K562 (cell line): ENCODE results near the gene CLTC. TPM values are rescaled to one million over a fixed set of nuclear protein-coding genes. Genes with fewer than 3 reads are reported as not detected.

Experiments
- MCM5 ChIP-seq: fragments of 450-650 bp; IDR thresholded peaks from 2 replicates; pipeline ENCODE4 v1.6.1; 2016; ENCODE audit warnings: low read depth
- PHF8 ChIP-seq: fragments of 200-600 bp; sonication (generic); IDR thresholded peaks from 2 replicates; pipeline ENCODE4 v1.6.1; 2012; ENCODE audit warnings: mixed run types, mild to moderate bottlenecking, inconsistent platforms, low read length, moderate library complexity, borderline replicate concordance
- ZBED1 ChIP-seq: IDR thresholded peaks from 2 replicates; pipeline ENCODE4 v1.6.1; 2014
- polyA plus RNA-seq, 8 experiments: library from polyadenylated mRNA; depleted of rRNA in 4 of 8; stranded (reverse) in 5 of 8; unstranded in 3 of 8; fragments of >200 nt; fragmentation: Nextera tagmentation in 2 of 8; fragmentation: Illumina TruSeq in 1 of 8; extraction: Ambion mirVana in 2 of 8; extraction: Trizol in 1 of 8; gene quantifications; 2 replicates each; pipeline versions ENCODE4 v1.2.1 to v1.2.3, GENCODE V29; 2011 to 2014; ENCODE audit warnings: inconsistent platforms in 1 of 8, missing spikeins in 1 of 8
- total RNA-seq, 7 experiments: library from RNA; depleted of rRNA in 6 of 7; stranded (reverse); fragments of >200 nt in 6 of 7; fragmentation: Illumina TruSeq in 2 of 7; extraction: Trizol in 2 of 7; gene quantifications; 2 replicates each; pipeline versions ENCODE4 v1.2.1 to v1.2.3, GENCODE V29; 2011 to 2021; ENCODE audit warnings: low replicate concordance in 1 of 7
- TF ChIP-seq, protein P1 (sequence below): fragments of 450-650 bp; formaldehyde crosslinking; IDR thresholded peaks from 2 replicates; pipeline ENCODE4 v1.4.0; 2020; ENCODE audit warnings: mild to moderate bottlenecking, moderate library complexity
- TF ChIP-seq, protein P2 (sequence below): fragments of 450-650 bp; IDR thresholded peaks from 2 replicates; pipeline ENCODE4 v1.7.0; 2016; ENCODE audit warnings: borderline replicate concordance
- TF ChIP-seq, protein P3 (sequence below), 2 experiments: fragments of 450-650 bp; formaldehyde crosslinking in 1 of 2; IDR thresholded peaks; 2 replicates each; pipeline versions ENCODE4 v1.4.0 to v1.6.1; 2014 to 2020; ENCODE audit warnings: mild to moderate bottlenecking in 2 of 2, borderline replicate concordance in 1 of 2, low read depth in 1 of 2
- TF ChIP-seq, protein P4 (sequence below), 3 experiments: IDR thresholded peaks in 2 of 3; conservative IDR thresholded peaks in 1 of 3; 2 replicates each; pipeline ENCODE4 v1.5.1; 2011 to 2012; ENCODE audit warnings: low read length in 3 of 3, mild to moderate bottlenecking in 3 of 3, control low read depth in 2 of 3, improper control_type of control experiment in 1 of 3, inconsistent platforms in 1 of 3, low read depth in 1 of 3, mixed read lengths in 1 of 3, moderate library complexity in 1 of 3; ENCODE audit not compliant: insufficient read depth in 2 of 3
- TF ChIP-seq, protein P5 (sequence below), 3 experiments: fragments of 200-800 bp in 1 of 3; fragments of 250-450 bp in 1 of 3; fragments of 450-650 bp in 1 of 3; sonication (Bioruptor Pico) in 1 of 3; sonication (Bioruptor generic) in 1 of 3; formaldehyde crosslinking in 1 of 3; IDR thresholded peaks; 2 replicates each; pipeline versions ENCODE4 v1.6.1 to v1.8.0; 2016 to 2022; ENCODE audit warnings: mild to moderate bottlenecking in 2 of 3, missing genetic modification characterization in 2 of 3, missing compliant biosample characterization in 1 of 3, moderate library complexity in 1 of 3

CLTC gene
- total and polyA plus RNA-seq, 9 of the 15 experiments (the other 6 are each of a cell fraction or from before 2014, with no cell fraction given): 115 to 267 (median 174) TPM

DNA sequence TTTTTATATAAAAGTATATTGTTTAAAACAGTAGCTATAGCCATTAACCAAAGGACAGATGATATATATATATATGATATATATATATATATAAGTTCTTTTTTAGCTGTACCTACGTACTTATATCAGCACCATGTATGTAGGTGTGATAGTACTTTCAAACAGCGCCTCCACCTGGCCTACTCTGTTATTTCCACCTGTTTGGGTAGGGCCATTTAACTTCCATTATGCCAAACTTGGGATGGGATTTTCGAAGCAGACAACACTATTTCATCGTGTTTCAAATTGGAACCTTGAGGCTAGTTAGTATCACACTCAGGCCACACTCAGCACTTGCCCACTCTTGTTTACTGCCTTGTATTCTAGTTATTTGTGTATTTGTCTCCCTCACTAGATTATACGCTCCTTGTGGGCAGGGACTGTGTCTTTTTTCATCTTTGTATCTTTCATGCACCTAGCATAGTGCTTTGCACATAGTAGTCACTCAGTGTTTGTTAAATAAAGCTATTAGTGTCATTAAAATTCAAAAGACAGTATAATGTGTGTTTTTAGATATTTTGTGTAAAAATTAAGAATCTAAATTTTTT, 11.8 kb upstream of the CLTC start (continued):
- TF ChIP-seq, protein P1, sequence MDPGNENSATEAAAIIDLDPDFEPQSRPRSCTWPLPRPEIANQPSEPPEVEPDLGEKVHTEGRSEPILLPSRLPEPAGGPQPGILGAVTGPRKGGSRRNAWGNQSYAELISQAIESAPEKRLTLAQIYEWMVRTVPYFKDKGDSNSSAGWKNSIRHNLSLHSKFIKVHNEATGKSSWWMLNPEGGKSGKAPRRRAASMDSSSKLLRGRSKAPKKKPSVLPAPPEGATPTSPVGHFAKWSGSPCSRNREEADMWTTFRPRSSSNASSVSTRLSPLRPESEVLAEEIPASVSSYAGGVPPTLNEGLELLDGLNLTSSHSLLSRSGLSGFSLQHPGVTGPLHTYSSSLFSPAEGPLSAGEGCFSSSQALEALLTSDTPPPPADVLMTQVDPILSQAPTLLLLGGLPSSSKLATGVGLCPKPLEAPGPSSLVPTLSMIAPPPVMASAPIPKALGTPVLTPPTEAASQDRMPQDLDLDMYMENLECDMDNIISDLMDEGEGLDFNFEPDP (CRISPR knock-in tag): no peak
- TF ChIP-seq, protein P2, sequence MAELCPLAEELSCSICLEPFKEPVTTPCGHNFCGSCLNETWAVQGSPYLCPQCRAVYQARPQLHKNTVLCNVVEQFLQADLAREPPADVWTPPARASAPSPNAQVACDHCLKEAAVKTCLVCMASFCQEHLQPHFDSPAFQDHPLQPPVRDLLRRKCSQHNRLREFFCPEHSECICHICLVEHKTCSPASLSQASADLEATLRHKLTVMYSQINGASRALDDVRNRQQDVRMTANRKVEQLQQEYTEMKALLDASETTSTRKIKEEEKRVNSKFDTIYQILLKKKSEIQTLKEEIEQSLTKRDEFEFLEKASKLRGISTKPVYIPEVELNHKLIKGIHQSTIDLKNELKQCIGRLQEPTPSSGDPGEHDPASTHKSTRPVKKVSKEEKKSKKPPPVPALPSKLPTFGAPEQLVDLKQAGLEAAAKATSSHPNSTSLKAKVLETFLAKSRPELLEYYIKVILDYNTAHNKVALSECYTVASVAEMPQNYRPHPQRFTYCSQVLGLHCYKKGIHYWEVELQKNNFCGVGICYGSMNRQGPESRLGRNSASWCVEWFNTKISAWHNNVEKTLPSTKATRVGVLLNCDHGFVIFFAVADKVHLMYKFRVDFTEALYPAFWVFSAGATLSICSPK: no peak
- TF ChIP-seq MCM5: no peak
- no peak for TF ChIP-seq PHF8
- TF ChIP-seq, protein P3, sequence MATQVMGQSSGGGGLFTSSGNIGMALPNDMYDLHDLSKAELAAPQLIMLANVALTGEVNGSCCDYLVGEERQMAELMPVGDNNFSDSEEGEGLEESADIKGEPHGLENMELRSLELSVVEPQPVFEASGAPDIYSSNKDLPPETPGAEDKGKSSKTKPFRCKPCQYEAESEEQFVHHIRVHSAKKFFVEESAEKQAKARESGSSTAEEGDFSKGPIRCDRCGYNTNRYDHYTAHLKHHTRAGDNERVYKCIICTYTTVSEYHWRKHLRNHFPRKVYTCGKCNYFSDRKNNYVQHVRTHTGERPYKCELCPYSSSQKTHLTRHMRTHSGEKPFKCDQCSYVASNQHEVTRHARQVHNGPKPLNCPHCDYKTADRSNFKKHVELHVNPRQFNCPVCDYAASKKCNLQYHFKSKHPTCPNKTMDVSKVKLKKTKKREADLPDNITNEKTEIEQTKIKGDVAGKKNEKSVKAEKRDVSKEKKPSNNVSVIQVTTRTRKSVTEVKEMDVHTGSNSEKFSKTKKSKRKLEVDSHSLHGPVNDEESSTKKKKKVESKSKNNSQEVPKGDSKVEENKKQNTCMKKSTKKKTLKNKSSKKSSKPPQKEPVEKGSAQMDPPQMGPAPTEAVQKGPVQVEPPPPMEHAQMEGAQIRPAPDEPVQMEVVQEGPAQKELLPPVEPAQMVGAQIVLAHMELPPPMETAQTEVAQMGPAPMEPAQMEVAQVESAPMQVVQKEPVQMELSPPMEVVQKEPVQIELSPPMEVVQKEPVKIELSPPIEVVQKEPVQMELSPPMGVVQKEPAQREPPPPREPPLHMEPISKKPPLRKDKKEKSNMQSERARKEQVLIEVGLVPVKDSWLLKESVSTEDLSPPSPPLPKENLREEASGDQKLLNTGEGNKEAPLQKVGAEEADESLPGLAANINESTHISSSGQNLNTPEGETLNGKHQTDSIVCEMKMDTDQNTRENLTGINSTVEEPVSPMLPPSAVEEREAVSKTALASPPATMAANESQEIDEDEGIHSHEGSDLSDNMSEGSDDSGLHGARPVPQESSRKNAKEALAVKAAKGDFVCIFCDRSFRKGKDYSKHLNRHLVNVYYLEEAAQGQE (IDR thresholded peaks at IDR 0.05; ENCODE audit: borderline replicate concordance): peak; percentile 7; the same call in 1 of the 2 replicates
- TF ChIP-seq, protein P3 (CRISPR knock-in tag; IDR thresholded peaks at IDR 0.05; ENCODE audit: low read depth): no peak
- TF ChIP-seq, protein P4, sequence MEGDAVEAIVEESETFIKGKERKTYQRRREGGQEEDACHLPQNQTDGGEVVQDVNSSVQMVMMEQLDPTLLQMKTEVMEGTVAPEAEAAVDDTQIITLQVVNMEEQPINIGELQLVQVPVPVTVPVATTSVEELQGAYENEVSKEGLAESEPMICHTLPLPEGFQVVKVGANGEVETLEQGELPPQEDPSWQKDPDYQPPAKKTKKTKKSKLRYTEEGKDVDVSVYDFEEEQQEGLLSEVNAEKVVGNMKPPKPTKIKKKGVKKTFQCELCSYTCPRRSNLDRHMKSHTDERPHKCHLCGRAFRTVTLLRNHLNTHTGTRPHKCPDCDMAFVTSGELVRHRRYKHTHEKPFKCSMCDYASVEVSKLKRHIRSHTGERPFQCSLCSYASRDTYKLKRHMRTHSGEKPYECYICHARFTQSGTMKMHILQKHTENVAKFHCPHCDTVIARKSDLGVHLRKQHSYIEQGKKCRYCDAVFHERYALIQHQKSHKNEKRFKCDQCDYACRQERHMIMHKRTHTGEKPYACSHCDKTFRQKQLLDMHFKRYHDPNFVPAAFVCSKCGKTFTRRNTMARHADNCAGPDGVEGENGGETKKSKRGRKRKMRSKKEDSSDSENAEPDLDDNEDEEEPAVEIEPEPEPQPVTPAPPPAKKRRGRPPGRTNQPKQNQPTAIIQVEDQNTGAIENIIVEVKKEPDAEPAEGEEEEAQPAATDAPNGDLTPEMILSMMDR (IDR thresholded peaks at IDR 0.05 in 2 of 3, conservative IDR thresholded peaks at IDR 0.05 in 1 of 3; ENCODE audit: insufficient read depth in 2 of 3, low read depth in 1 of 3, low read length in 3 of 3): peak; percentile 18 to 55 (median 37); a peak in 3 of 6 replicates
- TF ChIP-seq, protein P5, sequence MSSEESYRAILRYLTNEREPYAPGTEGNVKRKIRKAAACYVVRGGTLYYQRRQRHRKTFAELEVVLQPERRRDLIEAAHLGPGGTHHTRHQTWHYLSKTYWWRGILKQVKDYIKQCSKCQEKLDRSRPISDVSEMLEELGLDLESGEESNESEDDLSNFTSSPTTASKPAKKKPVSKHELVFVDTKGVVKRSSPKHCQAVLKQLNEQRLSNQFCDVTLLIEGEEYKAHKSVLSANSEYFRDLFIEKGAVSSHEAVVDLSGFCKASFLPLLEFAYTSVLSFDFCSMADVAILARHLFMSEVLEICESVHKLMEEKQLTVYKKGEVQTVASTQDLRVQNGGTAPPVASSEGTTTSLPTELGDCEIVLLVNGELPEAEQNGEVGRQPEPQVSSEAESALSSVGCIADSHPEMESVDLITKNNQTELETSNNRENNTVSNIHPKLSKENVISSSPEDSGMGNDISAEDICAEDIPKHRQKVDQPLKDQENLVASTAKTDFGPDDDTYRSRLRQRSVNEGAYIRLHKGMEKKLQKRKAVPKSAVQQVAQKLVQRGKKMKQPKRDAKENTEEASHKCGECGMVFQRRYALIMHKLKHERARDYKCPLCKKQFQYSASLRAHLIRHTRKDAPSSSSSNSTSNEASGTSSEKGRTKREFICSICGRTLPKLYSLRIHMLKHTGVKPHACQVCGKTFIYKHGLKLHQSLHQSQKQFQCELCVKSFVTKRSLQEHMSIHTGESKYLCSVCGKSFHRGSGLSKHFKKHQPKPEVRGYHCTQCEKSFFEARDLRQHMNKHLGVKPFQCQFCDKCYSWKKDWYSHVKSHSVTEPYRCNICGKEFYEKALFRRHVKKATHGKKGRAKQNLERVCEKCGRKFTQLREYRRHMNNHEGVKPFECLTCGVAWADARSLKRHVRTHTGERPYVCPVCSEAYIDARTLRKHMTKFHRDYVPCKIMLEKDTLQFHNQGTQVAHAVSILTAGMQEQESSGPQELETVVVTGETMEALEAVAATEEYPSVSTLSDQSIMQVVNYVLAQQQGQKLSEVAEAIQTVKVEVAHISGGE (CRISPR knock-in tag; IDR thresholded peaks at IDR 0.05): no peak
- TF ChIP-seq ZBED1: no peak
